Brain microvascular endothelial cell (primary cell): ENCODE data around the gene RNU6-8.
A peak's percentile ranks its signal among the peaks of the same experiment; 100 is the strongest.

Source experiments
- DNase-seq: peaks from one replicate; pipeline ENCODE4 v3.0.0-alpha.2; 2020
- H3K27ac ChIP-seq: fragments of 250-450 bp; sonication (Bioruptor Pico); 2 replicates; pipeline ENCODE4 v1.5.1; 2020; ENCODE audit warnings: mild to moderate bottlenecking, moderate library complexity
- H3K27me3 ChIP-seq: fragments of 250-450 bp; sonication (Bioruptor Pico); replicated peaks from 2 replicates; pipeline ENCODE4 v1.5.1; 2020; ENCODE audit warnings: mild to moderate bottlenecking
- H3K36me3 ChIP-seq: fragments of 250-450 bp; sonication (Bioruptor Pico); replicated peaks from 2 replicates; pipeline ENCODE4 v1.5.1; 2020; ENCODE audit warnings: mild to moderate bottlenecking
- H3K4me3 ChIP-seq: 2 replicates; pipeline ENCODE4 v1.5.1; 2011; ENCODE audit warnings: low read depth, mild to moderate bottlenecking, control low read depth, low read length, moderate library complexity
- CTCF ChIP-seq: IDR thresholded peaks from 2 replicates; pipeline ENCODE4 v1.5.1; 2011; ENCODE audit warnings: low read depth, mild to moderate bottlenecking, moderate library complexity, low read length, control low read depth, inconsistent platforms; ENCODE audit errors: missing control alignments
- in situ Hi-C: cut with HindIII; loops from 2 replicates; pipeline ENCODE4 v1.10.0; 2017; ENCODE audit warnings: low sequenced_read_pairs, low pct_ligation_motif_present

Gene RNU6-8

GRCh38 chr14:32249371-32249770 lies 46.3 kb upstream of the RNU6-8 start:
- Histone ChIP-seq H3K4me3 (no peak overlapping the region), H3K27me3 (no peaks in the 10 kb centered on the region), H3K36me3 (no peaks in the 10 kb centered on the region), H3K27ac (no peak overlapping the region)
- no peak for DNase-seq
- TF ChIP-seq CTCF, result no peak
- in situ Hi-C loops, result no loop called here

- no peak for DNase-seq
- H3K4me3 ChIP-seq, result no peak overlapping the region
- in situ Hi-C loops, result no loop called here
- H3K27me3 ChIP-seq, result no peaks in the 10 kb centered on the region
- H3K27ac ChIP-seq, result no peak overlapping the region
- no peak for TF ChIP-seq CTCF
- no peaks in the 10 kb centered on the region for H3K36me3 ChIP-seq
Measured at GRCh38 chr14:32246751-32247150, 43.7 kb upstream of the RNU6-8 start.

- in situ Hi-C loops, result no loop called here
- no peak overlapping the region for H3K4me3 ChIP-seq
- DNase-seq, result no peak
- no peaks in the 10 kb centered on the region for H3K36me3 ChIP-seq
- H3K27ac ChIP-seq, result no peak overlapping the region
- no peaks in the 10 kb centered on the region for H3K27me3 ChIP-seq
- TF ChIP-seq CTCF, result peak; percentile 46
Measured at GRCh38 chr14:32244404-32244803, 41.3 kb upstream of the RNU6-8 start.

- TF ChIP-seq CTCF, result no peak
- Histone ChIP-seq H3K4me3 (no peak overlapping the region), H3K27me3 (no peaks in the 10 kb centered on the region), H3K27ac (no peak overlapping the region), H3K36me3 (no peaks in the 10 kb centered on the region)
- DNase-seq, result peak; percentile 23
- in situ Hi-C loops, result no loop called here
Measured at GRCh38 chr14:32233260-32233659, 30.2 kb upstream of the RNU6-8 start.

- no peaks in the 10 kb centered on the region for H3K36me3 ChIP-seq
- H3K4me3 ChIP-seq, result no peak overlapping the region
- no peak for TF ChIP-seq CTCF
- H3K27me3 ChIP-seq, result no peaks in the 10 kb centered on the region
- no peak for DNase-seq
- in situ Hi-C loops, result no loop called here
- no peak overlapping the region for H3K27ac ChIP-seq
Measured at GRCh38 chr14:32232481-32232880, 29.4 kb upstream of the RNU6-8 start.

- H3K27ac ChIP-seq, result peak overlapping the region; percentile 57
- no peak overlapping the region for H3K4me3 ChIP-seq
- no peak for TF ChIP-seq CTCF
- no peaks in the 10 kb centered on the region for H3K27me3 ChIP-seq
- no peaks in the 10 kb centered on the region for H3K36me3 ChIP-seq
- in situ Hi-C loops, result no loop called here
- DNase-seq, result peak; percentile 56
Measured at GRCh38 chr14:32230695-32231280, 27.7 kb upstream of the RNU6-8 start.
